ENCODE results near the gene RAC2. TPM values are rescaled to one million over a fixed set of nuclear protein-coding genes. Genes with fewer than 3 reads are reported as not detected.
A peak's percentile ranks its signal among the peaks of the same experiment; 100 is the strongest.
"Not testable (repeated sequence)": the region's sequence is repeated elsewhere in the genome, so short reads cannot be mapped to it uniquely, and the experiment has no call there.

Gene RAC2
- total and polyA plus RNA-seq, 3 donors from 2014 or later, result 1.2 to 15.5 (median 10.7) TPM

GRCh38 chr22:37234736-37235711 lies 9.0 kb downstream of the RAC2 start:
- intact Hi-C loops (cut with DNase I; ENCODE audit: low total_unique reads), result no loop called here
- TF ChIP-seq POLR2A (IDR thresholded peaks at IDR 0.05), result no peak
- WGBS, 2 donors, result 88 to 90% methylated on average over 16 of the region's 16 CpGs
- peaks cover 16% of the 10 kb centered on the region for H3K4me1 ChIP-seq
- no peak overlapping the region for H3K4me3 ChIP-seq
- H3K36me3 ChIP-seq (ENCODE audit: low read depth, missing control alignments), result no peaks in the 10 kb centered on the region
- no peaks in the 10 kb centered on the region for H3K9me3 ChIP-seq
- H3K27ac ChIP-seq, result no peak overlapping the region
- no peak for DNase-seq
- H3K27me3 ChIP-seq, result no peaks in the 10 kb centered on the region

GRCh38 chr22:37233751-37234631 lies 10.1 kb downstream of the RAC2 start:
- no peaks in the 10 kb centered on the region for H3K27me3 ChIP-seq
- DNase-seq, result no peak
- no peak overlapping the region for H3K27ac ChIP-seq
- H3K9me3 ChIP-seq, result no peaks in the 10 kb centered on the region
- 51% methylated on average over 9 to 26 of the region's 27 CpGs for WGBS, 2 donors
- intact Hi-C loops (cut with DNase I; ENCODE audit: low total_unique reads), result no loop called here
- no peak overlapping the region for H3K4me3 ChIP-seq
- peaks cover 25% of the 10 kb centered on the region for H3K4me1 ChIP-seq
- no peaks in the 10 kb centered on the region for H3K36me3 ChIP-seq (ENCODE audit: low read depth, missing control alignments)
- no peak for TF ChIP-seq POLR2A (IDR thresholded peaks at IDR 0.05)
- TF ChIP-seq CTCF (IDR thresholded peaks at IDR 0.05), result no peak

- H3K27me3 ChIP-seq; DNase-seq; H3K27ac ChIP-seq; H3K4me3 ChIP-seq; H3K36me3 ChIP-seq (ENCODE audit: low read depth, missing control alignments); H3K9me3 ChIP-seq; intact Hi-C loops (cut with DNase I; ENCODE audit: low total_unique reads): not testable (repeated sequence)
- WGBS, 2 donors, result 91 to 93% methylated on average over 12 of the region's 12 CpGs
- peaks cover 25% of the 10 kb centered on the region for H3K4me1 ChIP-seq
These were observed 10.7 kb downstream of the RAC2 start for GRCh38 chr22:37233371-37233750.

- Histone ChIP-seq H3K9me3 (no peaks in the 10 kb centered on the region), H3K4me1 (peaks cover 25% of the 10 kb centered on the region), H3K27me3 (no peaks in the 10 kb centered on the region), H3K4me3 (no peak overlapping the region), H3K27ac (no peak overlapping the region), H3K36me3 (ENCODE audit: low read depth, missing control alignments) (no peaks in the 10 kb centered on the region)
- no peak for DNase-seq
- WGBS, 2 donors, result 90 to 96% methylated on average over 11 to 15 of the region's 15 CpGs
- intact Hi-C loops (cut with DNase I; ENCODE audit: low total_unique reads), result no loop called here
- no peak for TF ChIP-seq CTCF (IDR thresholded peaks at IDR 0.05)
- TF ChIP-seq POLR2A (IDR thresholded peaks at IDR 0.05), result no peak
These were observed 11.7 kb downstream of the RAC2 start for GRCh38 chr22:37232140-37232998.

- no peaks in the 10 kb centered on the region for H3K9me3 ChIP-seq
- H3K36me3 ChIP-seq (ENCODE audit: low read depth, missing control alignments), result no peaks in the 10 kb centered on the region
- peaks cover 25% of the 10 kb centered on the region for H3K4me1 ChIP-seq
- no peak overlapping the region for H3K4me3 ChIP-seq
- peak overlapping the region in 1 of 2 donors; percentile 31 for H3K27ac ChIP-seq
- DNase-seq, result no peak
- no peaks in the 10 kb centered on the region for H3K27me3 ChIP-seq
- WGBS, 2 donors, result 69 to 81% methylated on average over 19 to 21 of the region's 21 CpGs
- intact Hi-C loops (cut with DNase I; ENCODE audit: low total_unique reads), result no loop called here
- TF ChIP-seq CTCF (IDR thresholded peaks at IDR 0.05) (no peak), POLR2A (IDR thresholded peaks at IDR 0.05) (no peak)
These were observed 12.5 kb downstream of the RAC2 start for GRCh38 chr22:37231406-37232139.
